HTR-8/SVneo (cell line): ENCODE results near the gene ZNF646.
"Not testable (repeated sequence)": the region's sequence is repeated elsewhere in the genome, so short reads cannot be mapped to it uniquely, and the experiment has no call there.

Source experiments
- DNase-seq: peaks from one replicate; pipeline ENCODE4 v3.0.0; 2011; ENCODE audit warnings: low spot score, mixed read lengths; ENCODE audit not compliant: insufficient read length
- FAIRE-seq: peaks from 2 replicates; lab custom pipeline; 2011; peaks lifted over from hg19 to GRCh38; lab: Jason Lieb, UNC

Gene ZNF646

DNA sequence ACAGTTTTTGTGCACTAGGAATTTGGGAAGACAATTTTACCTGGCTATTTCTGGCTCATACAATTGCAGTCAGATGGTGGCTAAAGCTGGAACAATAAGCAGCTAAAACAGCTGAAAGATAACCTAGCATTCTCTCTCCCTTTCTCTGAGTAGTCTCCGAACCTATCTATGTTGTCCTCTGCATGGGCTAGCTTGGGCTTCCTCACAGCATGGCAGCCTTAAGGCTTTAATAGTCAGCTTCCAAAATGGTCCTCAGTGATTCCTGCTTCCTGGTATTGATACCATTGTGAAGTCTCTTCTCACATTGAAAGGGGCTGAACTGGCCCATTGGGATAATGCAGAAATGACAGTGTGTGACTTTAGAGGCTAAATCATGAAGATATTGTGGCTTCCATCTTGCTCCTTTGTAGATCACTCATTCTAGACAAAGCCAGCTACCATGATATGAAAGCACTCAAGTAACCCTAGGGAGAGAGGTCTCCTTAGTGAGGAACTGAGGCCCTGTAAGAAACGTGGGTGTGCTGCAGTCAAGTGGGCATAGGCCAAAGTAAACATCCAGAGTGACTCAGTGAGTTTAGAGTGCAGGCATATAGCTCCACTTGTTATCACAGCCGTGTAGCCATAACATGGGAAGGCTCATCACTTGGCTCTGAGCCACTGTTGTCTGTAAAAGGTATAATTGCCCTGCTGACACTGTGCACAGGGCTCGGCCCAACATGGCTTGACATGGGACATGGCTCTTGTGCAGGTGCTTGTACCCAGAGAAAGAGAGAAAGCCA is 25.8 kb downstream of the ZNF646 start:
- DNase-seq (no peak), FAIRE-seq (no peak)

DNA sequence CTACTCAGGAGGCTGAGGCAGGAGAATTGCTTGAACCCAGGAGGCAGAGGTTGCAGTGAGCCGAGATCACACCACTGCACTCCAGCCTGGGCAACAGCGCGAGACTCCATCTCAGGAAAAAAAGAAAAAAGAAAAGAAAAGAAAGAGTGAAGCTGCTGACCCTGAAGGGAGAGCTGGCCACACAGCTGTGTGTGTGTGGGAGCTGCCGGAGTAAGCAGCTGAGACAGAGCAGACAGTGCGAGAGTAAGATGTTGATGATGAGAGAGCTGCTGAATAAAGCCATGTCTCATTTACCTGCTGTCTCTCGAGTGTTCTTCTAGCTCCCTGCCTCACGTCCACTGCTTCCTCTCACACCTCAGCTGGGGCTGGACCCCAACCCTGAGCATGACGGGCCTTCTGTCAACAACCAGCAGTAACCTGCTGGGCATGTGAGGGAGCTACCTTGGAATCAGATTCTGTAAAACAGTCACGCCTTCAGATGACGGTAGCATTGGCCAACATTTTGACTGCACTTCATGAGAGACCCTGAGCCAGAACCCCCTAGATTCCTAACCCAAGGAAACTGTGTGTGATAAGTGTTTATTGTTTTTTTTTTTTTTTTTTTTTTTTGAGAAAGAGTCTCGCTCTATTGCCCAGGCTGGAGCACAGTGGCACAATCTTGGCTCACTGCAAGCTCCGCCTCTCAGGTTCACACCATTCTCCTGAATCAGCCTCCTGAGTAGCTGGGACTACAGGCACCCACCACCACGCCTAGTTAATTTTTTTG is 26.8 kb downstream of the ZNF646 start:
- not testable (repeated sequence) for FAIRE-seq, DNase-seq

DNA sequence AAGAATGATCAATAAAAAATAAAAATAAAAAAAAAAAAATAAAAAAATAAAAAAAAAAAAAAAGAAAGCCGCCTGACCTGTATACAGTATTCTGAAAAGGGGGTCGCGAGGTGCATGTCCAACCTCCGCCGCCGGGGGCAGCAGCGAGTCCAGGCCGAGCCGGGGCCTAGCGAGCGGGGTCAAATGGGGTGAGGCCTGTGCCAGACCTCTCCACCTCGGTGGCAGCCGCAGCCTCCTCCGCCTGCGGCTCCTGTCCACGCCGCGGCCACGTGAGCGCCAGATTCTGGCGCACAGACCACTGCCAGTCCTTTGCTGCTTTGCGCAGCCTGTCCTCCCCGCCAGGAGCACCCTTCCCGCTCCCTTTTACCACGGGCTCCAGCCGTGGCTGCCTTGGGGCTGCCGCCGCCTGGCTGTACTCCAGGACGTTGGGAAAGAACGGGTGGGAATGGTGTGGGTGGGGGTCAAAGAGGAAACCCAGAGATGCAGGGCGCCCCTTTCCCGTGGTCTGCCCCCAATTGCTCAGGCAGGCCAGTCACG is 31.5 kb downstream of the ZNF646 start:
- FAIRE-seq: no peak
- peak; percentile 61 for DNase-seq

DNA sequence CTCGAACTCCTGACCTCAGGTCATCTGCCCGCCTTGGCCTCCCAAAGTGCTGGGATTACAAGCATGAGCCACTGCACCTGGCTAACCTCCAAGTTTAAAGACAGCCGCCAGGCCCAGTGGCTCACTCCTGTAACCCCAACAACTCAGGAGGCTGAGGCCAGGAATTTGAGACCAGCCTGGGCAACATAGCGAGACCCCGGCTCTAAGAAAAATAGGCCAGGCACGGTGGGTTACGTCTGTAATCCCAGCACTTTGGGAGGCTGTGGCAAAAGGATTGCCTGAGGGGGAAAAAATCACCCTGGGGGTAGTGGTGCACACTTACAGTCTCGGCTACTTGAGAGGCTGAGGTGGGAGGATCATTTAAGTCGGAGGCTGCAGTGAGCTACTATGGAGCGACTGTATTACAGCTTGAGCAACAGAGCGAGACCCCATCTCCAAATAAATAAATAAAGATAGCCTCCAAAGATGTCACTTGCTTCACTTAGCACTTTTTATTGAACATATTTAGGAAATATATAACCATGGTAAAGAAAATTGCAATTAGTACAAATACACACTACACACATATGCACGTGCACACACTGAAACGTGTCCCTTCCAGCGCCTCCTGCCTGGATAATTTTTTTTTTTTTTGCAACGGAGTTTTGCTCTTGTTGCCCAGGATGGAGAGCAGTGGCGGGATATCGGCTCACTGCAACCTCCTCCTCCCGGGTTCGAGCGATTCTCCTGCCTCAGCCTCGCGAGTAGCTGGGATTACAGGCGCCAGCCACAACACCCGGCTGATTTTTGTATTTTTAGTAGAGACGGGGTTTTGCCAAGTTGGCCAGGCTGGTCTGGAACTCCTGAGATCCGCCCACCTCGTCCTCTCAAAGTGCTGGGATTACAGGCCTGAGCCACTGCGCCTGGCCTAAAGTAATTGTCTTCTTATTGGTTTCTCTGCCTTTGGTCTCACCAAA is 32.6 kb downstream of the ZNF646 start:
- FAIRE-seq (no peak), DNase-seq (no peak)

DNA sequence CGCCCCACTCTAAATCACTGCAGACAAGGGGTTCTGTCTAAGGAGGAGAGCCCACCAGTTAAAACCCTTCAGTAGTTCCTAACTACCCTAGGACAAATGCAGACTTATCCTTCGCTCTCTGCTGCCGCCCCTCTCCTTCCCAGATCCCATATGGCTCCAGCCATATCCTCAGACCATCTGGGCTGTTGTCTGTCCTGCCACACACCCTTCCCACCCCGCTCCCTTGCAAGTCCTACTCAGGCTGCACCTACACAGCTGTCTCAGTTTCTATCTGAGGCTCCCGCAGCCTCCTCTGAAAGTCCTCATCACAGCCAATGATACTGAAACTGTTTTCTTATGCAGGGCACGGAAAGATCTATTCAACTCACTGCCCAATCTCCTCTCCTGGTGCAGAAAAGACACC is 33.2 kb downstream of the ZNF646 start:
- FAIRE-seq: no peak
- DNase-seq: no peak

DNA sequence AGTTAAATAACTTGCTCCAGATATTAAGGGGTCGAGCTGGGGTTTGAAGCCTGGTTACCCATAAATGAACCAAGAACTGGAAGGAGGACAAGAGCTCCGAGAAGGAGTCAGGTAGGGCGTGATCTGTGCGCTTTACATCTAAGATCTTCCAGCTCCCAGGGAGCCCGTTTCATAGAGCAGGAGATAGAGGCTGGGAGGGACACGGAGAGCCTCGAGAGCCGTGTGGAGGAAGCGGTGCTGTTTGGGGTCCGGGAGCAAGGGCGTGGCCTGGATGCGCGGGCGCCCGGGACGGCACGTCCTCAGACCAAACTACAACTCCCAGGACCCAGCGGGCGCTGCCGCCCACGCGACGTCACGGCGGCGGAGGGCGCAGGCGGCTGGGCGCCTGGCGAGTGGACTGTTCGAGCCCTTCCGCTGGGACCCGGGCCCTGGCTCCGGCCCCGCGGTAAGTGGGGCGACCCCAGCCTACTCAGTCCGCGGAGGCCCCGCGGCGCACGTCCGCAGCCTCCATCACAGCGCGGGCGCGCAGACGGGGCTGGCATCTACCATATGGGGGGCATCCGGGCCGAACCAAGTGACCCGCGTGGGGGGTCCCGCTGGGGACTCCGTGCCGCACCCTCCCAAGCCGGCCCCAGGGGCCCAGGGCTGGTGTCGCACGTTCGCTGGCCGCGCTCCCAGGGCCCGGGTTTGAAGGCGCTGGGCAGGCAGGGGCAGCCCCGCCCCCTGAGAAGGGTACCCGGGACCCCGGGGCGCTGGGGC is 34.0 kb downstream of the ZNF646 start, which contains the start of gene BCKDK:
Gene BCKDK (plus strand): TSS at position 352 of the 759 bp plus-strand sequence. CDS start 838 bp downstream, outside the sequence.
- FAIRE-seq (peak; percentile 81), DNase-seq (peak; percentile 89)

DNA sequence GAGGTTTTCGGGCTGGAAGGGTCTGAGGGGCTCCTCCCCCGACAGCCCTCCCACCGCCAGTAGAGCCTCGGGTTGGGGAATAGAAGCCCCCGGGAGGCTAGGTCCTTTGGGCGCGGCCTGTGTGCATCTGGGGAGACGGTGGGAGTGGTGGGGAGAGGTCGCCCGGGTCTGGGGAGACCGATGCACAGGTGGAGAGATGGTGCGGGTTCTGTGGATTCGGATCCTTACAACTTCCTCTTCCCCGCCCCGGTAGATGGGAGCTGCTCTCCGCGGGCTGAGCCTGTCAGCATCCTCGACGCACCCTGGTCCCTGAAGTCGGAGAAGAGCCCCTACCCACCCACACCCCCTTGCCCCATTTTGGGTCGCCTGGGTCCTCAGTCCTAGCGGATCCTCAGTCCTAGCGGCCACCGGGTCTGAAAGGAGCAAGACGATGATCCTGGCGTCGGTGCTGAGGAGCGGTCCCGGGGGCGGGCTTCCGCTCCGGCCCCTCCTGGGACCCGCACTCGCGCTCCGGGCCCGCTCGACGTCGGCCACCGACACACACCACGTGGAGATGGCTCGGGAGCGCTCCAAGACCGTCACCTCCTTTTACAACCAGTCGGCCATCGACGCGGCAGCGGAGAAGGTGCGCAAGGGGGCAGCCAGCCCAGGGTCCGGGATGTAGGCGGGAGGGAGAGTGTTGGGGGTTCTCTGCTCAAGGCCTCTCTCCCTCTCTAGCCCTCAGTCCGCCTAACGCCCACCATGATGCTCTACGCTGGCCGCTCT is 34.8 kb downstream of the ZNF646 start:
- DNase-seq: no peak
- no peak for FAIRE-seq

DNA sequence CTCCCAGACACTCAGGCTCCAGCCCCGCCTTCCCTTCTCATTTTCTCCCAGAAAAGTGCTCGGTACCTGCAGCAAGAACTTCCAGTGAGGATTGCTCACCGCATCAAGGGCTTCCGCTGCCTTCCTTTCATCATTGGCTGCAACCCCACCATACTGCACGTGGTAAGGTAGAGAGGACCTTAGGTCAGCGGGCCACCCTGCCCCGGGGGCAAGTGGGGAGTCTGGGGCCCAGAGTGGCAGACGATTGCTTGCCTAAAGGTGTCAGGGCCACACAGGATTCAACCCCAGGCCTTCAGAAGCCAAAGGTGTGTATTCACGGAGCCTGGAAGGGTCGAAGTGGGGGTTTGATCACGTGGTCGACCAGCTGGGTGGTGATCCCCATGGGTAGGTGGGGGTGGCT is 35.4 kb downstream of the ZNF646 start:
- DNase-seq (no peak), FAIRE-seq (no peak)

DNA sequence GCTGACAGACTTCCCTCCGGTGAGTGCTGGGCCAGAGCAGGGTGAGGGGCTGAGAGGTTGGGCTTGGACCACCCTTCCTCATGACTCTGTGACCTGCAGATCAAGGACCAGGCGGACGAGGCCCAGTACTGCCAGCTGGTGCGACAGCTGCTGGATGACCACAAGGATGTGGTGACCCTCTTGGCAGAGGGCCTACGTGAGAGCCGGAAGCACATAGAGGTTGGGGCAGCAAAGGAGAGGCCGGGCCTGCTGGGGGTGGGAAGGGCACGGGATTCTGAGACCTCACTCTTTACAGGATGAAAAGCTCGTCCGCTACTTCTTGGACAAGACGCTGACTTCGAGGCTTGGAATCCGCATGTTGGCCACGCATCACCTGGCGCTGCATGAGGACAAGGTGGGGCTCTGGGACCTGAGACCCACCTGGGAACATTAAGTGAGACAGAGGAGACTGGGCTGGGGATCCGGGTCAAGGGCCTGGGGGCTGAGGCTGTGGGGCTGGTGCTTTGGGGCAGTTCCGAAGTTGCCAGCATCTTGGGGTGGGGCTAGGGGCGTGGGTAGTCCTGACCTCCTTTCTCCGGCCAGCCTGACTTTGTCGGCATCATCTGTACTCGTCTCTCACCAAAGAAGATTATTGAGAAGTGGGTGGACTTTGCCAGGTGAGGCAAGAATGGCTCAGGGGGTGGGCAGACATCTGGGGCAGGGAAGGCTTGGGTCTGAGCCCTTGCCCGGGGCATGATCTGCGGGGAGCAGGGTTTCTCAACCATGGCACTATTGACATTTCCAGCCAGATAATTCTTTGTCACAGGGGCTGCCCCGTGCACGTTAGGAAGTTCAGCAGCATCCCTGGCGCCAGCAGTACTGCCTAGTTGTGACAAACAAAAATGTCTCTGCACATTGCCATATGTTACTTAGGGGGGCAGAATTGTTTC is 36.1 kb downstream of the ZNF646 start:
- DNase-seq (no peak), FAIRE-seq (no peak)

DNA sequence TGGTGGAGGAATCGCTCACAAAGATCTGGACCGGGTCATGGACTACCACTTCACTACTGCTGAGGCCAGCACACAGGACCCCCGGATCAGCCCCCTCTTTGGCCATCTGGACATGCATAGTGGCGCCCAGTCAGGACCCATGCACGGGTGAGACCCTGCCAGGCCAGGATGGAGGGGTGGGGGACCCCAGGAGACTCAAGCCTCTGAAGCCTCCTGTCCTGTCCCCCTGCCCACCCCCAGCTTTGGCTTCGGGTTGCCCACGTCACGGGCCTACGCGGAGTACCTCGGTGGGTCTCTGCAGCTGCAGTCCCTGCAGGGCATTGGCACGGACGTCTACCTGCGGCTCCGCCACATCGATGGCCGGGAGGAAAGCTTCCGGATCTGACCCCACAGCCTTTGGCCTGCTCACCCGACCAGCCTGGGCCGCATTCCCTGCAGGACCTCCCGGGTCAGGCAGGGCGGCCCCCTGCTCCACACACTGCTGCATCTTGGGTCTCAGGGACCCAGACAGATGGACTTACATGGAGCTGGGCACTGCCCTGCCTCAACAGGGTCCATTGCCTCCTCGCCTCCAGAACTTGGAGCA is 37.8 kb downstream of the ZNF646 start:
- DNase-seq (no peak), FAIRE-seq (no peak)

DNA sequence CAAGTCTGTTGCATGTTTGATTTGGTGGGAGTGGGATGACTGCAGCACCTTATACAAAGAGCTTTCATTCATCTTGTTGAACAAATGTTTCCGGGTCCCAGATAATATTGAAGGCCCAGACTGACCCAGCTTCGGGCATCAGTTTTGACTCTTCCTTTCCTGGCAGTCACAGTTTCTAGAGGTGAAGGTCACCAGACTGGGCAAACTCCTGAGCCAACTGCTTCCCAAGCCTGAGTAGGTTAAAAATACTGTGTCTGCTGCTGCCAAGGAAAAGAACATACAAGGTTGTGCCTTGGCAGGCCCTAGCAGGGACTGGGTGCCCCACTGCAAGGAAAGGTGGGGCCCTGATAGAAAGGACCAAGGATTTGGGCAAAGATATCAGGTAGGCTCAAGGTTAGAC is 38.5 kb downstream of the ZNF646 start:
- DNase-seq: no peak
- FAIRE-seq: no peak

DNA sequence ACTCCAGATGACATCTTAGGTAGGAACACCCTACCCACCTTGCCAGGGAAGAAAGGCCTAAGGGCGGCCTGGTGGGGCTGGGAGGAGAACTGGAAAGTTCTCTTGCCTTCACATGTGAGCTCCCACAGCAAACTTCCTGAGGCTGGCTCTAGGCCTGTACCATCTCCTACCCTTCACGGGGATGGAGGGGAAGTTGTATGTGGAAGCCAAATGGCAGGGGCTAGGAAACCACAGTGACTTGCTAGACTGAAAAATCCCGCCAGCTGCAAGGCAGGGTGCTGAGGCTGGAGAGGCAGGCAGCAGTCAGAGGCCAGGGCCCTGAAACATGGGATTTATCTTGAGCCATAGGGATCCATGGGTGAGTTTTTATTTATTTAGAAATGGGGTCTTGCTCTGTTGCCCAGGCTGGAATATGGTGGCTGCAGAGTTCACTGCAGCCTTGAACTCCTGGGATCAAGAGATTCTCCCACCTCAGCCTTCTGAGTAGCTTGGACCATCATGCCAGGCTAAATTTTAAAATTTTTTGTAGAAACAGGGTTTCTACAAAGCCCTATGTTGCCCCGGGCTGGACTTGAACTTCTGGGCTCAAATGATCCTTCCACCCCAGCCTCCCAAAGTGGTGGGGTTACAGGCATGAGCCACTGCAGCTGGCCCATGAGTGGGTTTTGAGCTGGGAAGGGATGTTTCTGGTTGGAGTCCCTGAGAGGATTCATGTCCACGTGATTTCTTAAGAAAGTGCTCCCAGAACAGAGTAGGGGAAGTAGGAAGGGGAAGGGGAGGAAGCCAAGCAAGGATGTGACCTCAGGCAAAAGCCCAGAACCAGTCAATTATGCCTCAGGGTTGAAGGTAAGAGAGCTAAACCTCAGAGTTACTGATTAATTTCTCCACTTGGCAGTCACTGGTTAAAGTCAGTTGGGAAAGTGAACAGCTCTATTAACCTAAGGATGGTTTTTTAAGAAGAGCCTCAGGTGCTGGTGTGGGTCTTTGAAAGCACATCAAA is 39.2 kb downstream of the ZNF646 start:
- DNase-seq (no peak), FAIRE-seq (no peak)

DNA sequence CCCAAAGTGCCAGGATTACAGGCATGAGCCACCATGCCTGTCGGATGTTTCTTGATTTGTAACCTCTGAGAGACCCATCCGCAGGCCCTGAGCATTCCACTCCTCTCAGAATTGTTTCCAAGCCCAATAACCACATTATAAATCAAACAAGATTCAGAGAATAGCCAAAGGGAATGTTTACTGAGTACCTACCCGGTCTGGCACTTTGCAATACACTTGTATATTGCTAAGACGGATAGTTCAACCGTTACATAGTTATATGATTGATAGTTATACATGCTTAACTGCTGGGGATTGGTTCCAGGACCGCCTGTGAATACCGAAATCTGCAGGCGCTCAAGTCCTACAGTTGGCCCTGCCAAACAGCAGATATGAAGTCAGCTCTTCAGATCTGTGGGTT is 40.2 kb downstream of the ZNF646 start:
- no peak for DNase-seq
- no peak for FAIRE-seq

DNA sequence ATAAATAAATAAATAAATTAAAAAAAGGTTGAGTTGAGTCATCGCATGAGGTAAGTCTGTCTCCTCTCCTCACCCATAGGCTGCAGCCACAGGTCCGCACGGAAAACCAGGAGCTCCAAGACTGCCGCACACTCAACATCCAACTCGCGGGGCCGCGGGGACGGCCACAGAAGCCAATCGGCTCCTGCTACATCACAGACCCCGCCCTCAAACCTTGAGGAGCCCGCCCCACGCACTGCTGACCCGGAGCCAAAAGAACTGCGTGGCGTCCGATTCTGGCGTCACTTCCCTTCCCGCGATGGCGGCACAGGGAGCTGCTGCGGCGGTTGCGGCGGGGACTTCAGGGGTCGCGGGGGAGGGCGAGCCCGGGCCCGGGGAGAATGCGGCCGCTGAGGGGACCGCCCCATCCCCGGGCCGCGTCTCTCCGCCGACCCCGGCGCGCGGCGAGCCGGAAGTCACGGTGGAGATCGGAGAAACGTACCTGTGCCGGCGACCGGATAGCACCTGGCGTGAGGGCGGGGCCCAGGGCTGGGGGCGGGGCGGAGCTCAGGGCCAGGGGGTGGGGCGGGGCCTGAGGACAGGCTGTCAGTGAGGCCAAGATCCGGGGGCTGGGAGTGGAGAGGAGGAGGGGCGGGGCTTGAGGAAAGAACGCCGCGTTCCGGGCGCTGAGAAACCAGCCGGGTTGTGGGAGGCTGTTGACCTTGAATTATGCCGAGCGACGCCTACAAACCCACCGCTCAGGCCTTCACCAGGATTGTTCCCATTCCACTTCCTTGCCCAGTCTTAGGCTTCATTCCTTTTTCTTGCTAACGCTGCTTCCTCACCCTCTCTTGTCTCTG is 43.4 kb downstream of the ZNF646 start, which contains the start of gene KAT8:
Gene KAT8 (plus strand): TSS at position 281 of the 839 bp plus-strand sequence. CDS start 18 bp downstream, at position 299.
- DNase-seq (peak; percentile 96), FAIRE-seq (peak; percentile 89)
